Ovary (tissue), 3 donors: ENCODE results near the gene RALGPS2.

Source experiments
- CTCF ChIP-seq, 3 donors: fragments of 450-650 bp in 2 of 3; fragments of 200-600 bp in 1 of 3; IDR thresholded peaks; one replicate each; pipeline versions ENCODE4 v1.5.1 to v1.8.0; 2016 to 2022; ENCODE audit warnings: antibody characterized with exemption in 3 of 3, mild to moderate bottlenecking in 1 of 3
- EP300 ChIP-seq: sonication (generic); formaldehyde crosslinking; IDR thresholded peaks from one replicate; pipeline ENCODE4 v1.6.1; 2017; ENCODE audit warnings: antibody characterized with exemption
- POLR2A ChIP-seq: fragments of 450-650 bp; IDR thresholded peaks from one replicate; pipeline ENCODE4 v1.6.1; 2017; ENCODE audit warnings: antibody characterized with exemption, mild to moderate bottlenecking, moderate library complexity
- donor health status: DM: no; HTN: no; CAD: no.

GRCh38 chr1:178694923-178695525, 30.0 kb upstream of the RALGPS2 start:
- no peak for TF ChIP-seq POLR2A
- TF ChIP-seq CTCF (IDR thresholded peaks at IDR 0.05): no peak
- TF ChIP-seq EP300: no peak
